CD4-positive, alpha-beta T cell treated with Interleukin-15 for 1 hour (primary cell): ENCODE data around the gene ABCG1.

ENCODE experiments used
- DNase-seq: peaks from one replicate; pipeline ENCODE4 v3.0.0-alpha.2; 2020

The ABCG1 gene

GRCh38 chr21:42252778-42253340 is 33.9 kb downstream of the ABCG1 start:
- no peak for DNase-seq

DNA sequence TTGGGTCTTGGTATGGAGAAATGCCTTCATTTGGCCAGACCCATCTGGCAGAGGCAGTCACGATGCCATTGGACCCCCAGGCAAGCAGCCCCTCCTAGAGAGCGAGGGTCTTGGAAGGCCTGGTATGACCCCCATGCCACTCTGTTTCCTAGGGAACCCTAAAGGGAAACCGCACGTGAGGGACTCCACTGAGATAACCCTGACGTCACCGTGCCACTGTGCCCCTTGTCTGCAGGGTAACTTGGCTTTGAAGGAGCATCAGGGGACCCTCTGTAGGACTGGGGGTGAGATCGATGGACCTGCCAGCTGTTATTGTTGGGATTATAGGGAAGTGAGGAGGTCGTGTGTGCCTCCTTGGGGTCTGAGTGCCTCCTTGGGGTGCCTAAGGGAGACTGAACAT is 34.5 kb downstream of the ABCG1 start:
- DNase-seq, result no peak

GRCh38 chr21:42254083-42254482 is 35.1 kb downstream of the ABCG1 start:
- no peak for DNase-seq

DNA sequence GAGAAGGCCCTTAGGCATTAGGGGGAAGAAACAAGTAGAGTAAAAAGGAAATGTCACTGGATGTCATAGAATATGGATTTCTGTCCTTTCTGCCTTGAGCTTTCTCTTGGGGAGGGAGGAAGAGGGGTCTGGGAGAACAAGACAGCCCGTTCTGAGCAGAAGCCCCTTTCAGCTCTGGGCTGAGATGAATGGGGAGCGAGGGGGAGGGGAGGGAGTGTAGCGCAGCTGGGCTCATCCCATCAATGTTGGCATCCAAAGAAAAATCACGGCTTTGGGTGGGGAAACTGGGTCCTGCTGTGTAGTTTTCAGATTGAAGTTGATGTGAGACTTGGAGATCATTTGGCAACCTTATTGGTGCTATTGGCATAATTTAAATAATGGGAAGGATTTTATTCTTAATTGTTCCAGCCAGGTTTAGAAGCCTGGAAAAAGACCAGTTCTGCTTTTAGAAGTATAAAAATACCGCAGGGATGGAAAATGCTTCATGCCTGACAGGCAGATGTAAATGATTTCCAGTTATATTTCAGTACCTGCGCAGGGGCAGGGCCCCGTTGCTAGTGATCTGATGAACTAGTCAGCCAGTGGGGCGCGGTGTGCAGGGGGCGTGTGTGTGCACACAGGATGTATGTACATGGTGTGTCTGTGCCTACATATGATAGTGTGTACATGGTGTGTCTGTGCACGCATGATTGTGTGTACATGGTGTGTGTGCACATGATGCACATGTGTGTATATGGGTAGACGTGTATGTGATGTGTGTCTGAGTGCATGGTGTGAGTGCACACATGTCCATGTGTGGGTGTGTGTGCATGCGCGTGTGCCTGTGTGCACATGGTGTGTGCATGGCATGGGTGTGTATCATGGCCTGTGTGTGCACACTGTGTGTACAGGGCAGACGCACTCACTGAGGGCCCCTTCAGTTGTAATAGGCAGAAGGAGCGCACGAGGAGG is 36.0 kb downstream of the ABCG1 start:
- no peak for DNase-seq

GRCh38 chr21:42255825-42256224 is 36.9 kb downstream of the ABCG1 start:
- no peak for DNase-seq

DNA sequence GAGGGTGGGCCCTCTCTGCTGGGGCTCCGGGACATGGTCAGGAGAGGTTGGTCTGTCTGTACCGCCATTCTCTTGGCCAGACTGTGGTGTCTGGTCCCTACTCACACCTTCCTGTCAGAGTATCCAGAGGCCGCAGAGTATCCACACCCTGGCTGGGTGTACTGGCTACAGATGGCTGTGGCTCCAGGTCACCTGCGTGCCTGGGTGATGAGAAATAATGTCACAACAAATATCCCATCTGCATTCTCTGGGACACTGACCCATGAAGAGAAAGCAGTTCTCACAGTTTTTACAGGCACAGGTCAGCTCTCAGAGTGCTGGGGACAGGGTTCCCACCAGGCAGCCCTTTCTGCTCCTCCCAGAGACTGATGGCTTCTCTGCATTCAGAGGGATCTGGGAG is 37.4 kb downstream of the ABCG1 start:
- DNase-seq, result no peak

DNA sequence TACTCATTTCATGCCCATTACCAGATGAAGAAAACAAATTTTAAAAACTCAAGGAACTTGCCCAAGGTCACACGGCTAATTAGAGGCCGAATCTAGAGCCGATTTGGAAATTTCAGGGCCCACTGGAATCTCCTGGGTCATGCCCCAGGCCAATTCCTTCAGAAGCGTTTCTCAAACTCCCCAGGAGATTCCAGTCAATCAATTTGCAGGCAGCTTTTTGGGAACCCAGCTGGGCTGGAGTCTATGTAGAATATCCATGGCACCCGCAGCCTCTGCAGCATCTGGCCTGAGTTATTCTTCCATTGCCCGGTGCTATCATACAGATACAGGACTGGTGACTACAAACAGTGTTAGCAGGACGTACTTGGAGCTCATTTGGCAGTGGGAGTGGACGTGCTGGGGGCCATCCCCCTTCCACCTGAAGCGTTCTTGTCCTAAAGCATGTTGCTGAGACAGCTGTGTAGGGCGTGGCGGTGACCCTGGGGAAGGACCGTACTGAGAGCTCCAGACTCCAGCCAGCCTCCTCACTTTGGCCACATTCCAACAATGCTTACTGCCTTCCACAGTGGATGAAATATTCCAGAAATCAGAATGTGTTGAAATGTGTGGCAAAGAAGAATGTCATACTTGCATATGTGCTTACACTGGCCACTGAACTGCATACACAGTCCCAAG is 38.3 kb downstream of the ABCG1 start:
- DNase-seq, result no peak

DNA sequence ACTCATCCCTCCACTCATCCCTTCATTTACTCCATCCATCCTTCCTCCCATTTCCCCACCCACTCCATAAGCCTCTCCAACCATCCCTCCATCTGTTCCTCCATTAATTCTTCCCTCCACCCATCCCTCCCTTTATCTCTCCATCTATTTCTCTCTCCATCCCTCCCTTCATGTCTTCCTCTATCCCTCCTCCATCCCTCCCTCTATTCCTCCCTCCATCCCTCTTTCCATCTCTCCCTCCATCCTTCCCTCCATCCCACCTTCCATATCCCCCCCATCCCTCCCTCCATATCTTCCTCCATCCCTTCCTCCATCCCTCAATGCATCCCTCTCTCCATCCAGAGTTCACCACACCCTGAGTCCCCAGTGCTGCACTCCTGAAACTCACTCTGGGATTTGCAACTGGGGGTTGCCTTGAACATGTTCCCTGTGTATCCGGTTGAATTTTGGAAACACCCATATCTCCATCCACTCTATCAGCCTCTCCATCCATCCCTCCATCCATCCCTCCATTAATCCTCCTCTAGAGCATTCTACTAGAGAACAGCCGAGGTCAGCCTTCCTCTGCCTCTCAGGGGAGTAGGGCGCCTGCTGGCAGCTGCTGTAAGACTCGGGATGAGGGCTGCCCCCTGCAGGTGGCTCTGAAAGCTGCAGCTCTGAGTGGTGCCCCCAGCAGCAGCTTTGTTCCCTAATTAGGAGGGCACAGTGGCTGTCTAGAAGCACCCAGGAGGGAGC is 39.4 kb downstream of the ABCG1 start:
- peak; percentile 82 for DNase-seq

- no peak for DNase-seq
Observed at GRCh38 chr21:42258885-42259407, 40.0 kb downstream of the ABCG1 start.

DNA sequence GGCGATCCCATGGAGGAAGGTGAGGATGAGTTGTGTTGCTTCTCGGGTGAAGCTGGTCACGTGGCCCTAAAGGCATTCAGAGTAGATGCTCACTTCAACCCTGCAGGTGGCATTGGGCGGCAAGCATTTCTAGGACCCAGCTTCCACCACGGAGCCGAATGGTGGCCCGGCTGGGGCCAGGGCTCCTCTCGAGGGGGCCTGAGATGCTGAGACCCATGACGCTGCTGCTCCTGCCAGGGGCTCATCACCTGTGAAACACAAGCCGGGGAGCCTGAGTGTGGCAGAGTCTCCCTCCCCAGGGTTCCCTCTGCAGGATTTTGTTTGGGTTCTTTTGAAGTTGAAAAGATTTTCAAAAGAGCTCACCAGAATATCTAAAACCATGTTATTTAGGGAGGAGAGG is 41.2 kb downstream of the ABCG1 start:
- no peak for DNase-seq

DNA sequence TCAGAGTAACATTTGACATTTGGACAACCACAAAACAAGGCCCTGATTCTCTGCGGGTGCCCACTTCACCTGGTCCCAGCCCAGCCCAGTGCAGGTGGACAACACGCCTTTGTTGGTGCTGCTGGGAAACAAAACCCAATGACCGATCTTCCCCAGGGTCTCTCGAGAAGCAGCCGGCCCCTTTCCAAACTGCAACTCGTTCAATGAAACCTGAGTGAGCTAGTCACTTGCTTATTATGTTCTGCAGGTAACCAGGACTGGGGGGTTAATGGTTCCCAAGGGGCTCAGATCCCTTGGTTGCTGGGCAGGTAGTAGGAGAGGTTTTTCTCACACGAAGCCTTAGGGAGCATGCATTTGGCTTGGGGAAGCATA is 42.9 kb downstream of the ABCG1 start:
- DNase-seq, result no peak

- DNase-seq, result peak; percentile 46
Observed at GRCh38 chr21:42262831-42263231, 43.9 kb downstream of the ABCG1 start.

- no peak for DNase-seq
Observed at GRCh38 chr21:42263591-42264131, 44.7 kb downstream of the ABCG1 start.

DNA sequence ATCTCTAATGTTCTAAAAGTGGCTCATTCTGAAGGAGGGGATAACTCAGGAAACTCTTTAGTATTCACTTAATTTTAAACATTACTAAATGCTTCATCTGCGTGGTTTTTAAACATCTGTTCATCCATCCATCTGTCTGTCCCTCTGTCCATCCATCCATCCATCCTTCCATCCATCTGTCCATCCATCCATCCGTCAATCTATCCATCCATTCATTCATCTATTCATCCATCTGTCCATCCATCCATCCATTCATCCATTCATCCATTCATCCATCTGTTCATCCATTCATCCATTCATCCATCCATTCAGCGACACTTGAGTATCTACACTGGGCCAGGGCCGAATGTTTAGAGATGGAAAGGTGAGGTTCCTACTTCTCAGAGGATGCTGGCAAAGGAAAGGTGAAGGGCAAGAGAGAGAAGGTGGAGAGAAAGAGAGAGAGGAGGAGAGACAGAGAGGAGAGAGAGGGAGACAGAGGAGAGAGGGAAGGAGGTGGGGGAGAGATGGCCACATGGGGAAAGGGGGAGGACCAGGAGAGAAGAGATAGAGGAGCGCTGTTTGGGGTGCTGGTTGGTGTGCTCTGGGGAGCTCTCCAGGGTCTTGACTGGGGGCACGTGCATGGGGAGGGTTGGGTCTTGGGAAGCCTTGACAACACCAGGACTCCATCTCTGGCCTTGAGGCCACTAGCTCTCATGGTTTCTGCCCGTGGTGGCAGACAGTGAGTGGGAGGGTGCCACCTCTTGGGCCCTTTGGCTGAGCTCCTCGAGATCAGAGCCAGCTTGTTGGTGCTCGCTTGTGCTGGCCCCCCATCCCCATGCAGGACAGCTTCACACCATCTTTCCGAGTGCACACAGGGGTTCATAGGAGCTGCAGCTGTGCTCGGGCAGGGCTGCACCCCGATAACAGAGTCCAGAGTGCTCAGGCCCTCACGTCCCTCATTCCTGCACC is 45.6 kb downstream of the ABCG1 start:
- no peak for DNase-seq

DNA sequence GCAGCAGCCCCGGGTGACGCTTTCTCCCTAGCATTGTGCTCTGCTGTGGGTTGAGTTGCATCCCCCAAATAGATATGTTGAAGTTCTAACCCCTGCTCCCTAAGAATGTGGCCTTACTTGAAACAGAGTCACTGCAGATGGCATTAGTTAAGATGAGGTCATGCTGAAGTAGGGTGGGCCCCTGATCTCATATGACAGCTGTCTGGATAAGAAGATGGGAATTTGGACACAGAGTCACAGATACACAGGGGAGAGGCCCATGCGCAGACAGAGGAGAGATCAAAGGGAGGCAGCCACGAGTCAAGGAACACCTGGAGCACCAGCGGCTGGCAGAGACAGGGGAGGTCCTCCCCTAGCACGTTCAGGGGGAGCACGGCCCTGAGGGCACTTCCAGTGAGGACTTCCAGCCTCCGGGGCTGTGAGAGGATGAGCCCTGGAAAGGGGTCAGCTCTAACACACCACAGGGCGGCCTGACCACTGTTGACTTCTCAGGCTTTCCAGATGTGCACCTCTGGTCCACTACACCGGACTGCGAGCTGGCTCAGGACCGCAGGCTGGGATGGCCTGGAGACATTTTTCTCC is 46.4 kb downstream of the ABCG1 start:
- DNase-seq, result no peak

DNA sequence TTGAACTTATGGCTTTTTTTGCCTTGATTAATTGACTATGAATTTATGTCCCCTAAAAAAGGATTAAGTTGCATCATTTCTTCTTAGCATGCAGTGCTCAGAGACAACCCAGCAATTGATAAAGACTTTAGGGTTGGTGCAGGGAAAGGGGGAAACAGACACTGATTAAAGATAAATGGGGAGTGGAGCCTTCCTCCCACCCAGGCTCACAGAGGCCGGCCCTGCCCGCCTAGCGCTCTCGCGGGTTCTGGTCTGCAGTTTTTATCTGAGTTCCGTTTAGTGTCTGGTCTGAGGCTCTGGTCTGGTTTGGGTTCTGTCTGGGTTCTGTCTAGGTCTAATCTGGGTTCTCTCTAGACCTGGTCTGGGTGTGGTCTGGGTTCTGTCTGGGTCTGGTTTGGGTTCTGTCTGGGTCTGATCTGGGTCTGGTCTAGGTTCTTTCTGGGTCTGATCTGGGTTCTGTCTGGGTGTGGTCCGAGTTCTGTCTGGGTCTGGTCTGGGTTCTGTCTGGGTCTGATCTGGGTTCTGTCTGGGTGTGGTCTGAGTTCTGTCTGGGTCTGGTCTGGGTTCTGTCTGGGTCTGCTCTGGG is 48.1 kb downstream of the ABCG1 start:
- no peak for DNase-seq

- DNase-seq, result no peak
Observed at GRCh38 chr21:42269386-42269785, 50.4 kb downstream of the ABCG1 start.

DNA sequence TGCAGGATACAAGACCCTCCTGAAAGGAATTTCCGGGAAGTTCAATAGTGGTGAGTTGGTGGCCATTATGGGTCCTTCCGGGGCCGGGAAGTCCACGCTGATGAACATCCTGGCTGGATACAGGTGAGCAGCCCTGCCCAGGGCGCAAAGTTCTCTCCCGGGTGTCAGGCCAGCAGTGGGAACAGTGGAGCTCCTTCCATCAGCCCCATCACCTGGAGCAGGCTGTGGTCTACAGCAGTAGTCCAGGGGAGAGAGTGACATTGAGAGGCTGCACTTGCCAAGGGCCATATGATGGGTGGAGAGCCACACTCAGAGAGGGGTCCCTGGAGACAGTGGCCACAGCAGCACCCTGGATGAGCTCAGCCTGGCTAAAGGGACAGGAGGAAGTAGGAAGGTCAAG is 52.1 kb downstream of the ABCG1 start:
- DNase-seq, result no peak

- DNase-seq, result no peak
Observed at GRCh38 chr21:42272109-42272962, 53.4 kb downstream of the ABCG1 start.
